ENCODE results near the gene OXCT1.

The OXCT1 gene

GRCh38 chr5:41761663-41762062, 108.6 kb downstream of the OXCT1 start:
- no peak overlapping the region for H3K4me3 ChIP-seq (ENCODE audit: low read depth, low read length)
- no peak for DNase-seq (ENCODE audit: low read depth)
- no peak for TF ChIP-seq CTCF (IDR thresholded peaks at IDR 0.05; ENCODE audit: low read depth, low read length)
- no peak for TF ChIP-seq MYC (IDR thresholded peaks at IDR 0.05; ENCODE audit: low read depth, low read length)
- no peak for TF ChIP-seq POLR2A (IDR thresholded peaks at IDR 0.05; ENCODE audit: extremely low read depth, insufficient read length)
- TF ChIP-seq MAX (IDR thresholded peaks at IDR 0.05; ENCODE audit: low read depth, low read length): no peak

GRCh38 chr5:41755705-41756104, 114.5 kb downstream of the OXCT1 start:
- TF ChIP-seq MAX (IDR thresholded peaks at IDR 0.05; ENCODE audit: low read depth, low read length): no peak
- TF ChIP-seq MYC (IDR thresholded peaks at IDR 0.05; ENCODE audit: low read depth, low read length): no peak
- no peak for TF ChIP-seq CTCF (IDR thresholded peaks at IDR 0.05; ENCODE audit: low read depth, low read length)
- no peak for DNase-seq (ENCODE audit: low read depth)
- no peak overlapping the region for H3K4me3 ChIP-seq (ENCODE audit: low read depth, low read length)

- no peak overlapping the region for H3K4me3 ChIP-seq (ENCODE audit: low read depth, low read length)
- no peak for TF ChIP-seq POLR2A (IDR thresholded peaks at IDR 0.05; ENCODE audit: extremely low read depth, insufficient read length)
- no peak for TF ChIP-seq MYC (IDR thresholded peaks at IDR 0.05; ENCODE audit: low read depth, low read length)
- TF ChIP-seq MAX (IDR thresholded peaks at IDR 0.05; ENCODE audit: low read depth, low read length): no peak
- TF ChIP-seq CTCF (IDR thresholded peaks at IDR 0.05; ENCODE audit: low read depth, low read length): no peak
- DNase-seq (ENCODE audit: low read depth): peak; percentile 8
Observed at GRCh38 chr5:41754857-41755256, 115.4 kb downstream of the OXCT1 start.

- no peak for TF ChIP-seq MYC (IDR thresholded peaks at IDR 0.05; ENCODE audit: low read depth, low read length)
- no peak for DNase-seq (ENCODE audit: low read depth)
- H3K4me3 ChIP-seq (ENCODE audit: low read depth, low read length): no peak overlapping the region
Observed at GRCh38 chr5:41751867-41752266, 118.4 kb downstream of the OXCT1 start.

GRCh38 chr5:41748631-41749030, 121.6 kb downstream of the OXCT1 start:
- no peak for DNase-seq (ENCODE audit: low read depth)

GRCh38 chr5:41747708-41748107, 122.5 kb downstream of the OXCT1 start:
- TF ChIP-seq MYC (IDR thresholded peaks at IDR 0.05; ENCODE audit: low read depth, low read length) (no peak), POLR2A (IDR thresholded peaks at IDR 0.05; ENCODE audit: extremely low read depth, insufficient read length) (no peak), CTCF (IDR thresholded peaks at IDR 0.05; ENCODE audit: low read depth, low read length) (no peak), MAX (IDR thresholded peaks at IDR 0.05; ENCODE audit: low read depth, low read length) (no peak)
- no peak overlapping the region for H3K4me3 ChIP-seq (ENCODE audit: low read depth, low read length)
- no peak for DNase-seq (ENCODE audit: low read depth)

More at GRCh38 chr5:41748631-41749030, 121.6 kb downstream of the OXCT1 start:
- TF ChIP-seq CTCF (IDR thresholded peaks at IDR 0.05; ENCODE audit: low read depth, low read length) (no peak), MYC (IDR thresholded peaks at IDR 0.05; ENCODE audit: low read depth, low read length) (no peak), POLR2A (IDR thresholded peaks at IDR 0.05; ENCODE audit: extremely low read depth, insufficient read length) (no peak), MAX (IDR thresholded peaks at IDR 0.05; ENCODE audit: low read depth, low read length) (no peak)
- H3K4me3 ChIP-seq (ENCODE audit: low read depth, low read length): no peak overlapping the region
